Vagina (tissue), 2 donors: ENCODE results near the gene AGMAT.

Source experiments
- CTCF ChIP-seq, 3 experiments: fragments of 450-650 bp in 2 of 3; fragments of 200-600 bp in 1 of 3; sonication (generic) in 1 of 3; IDR thresholded peaks; one replicate each; pipeline ENCODE4 v1.5.1; 2017 to 2019; ENCODE audit warnings: antibody characterized with exemption in 3 of 3, mild to moderate bottlenecking in 2 of 3, moderate library complexity in 2 of 3
- POLR2A ChIP-seq, 2 donors: fragments of 450-650 bp; IDR thresholded peaks; one replicate each; pipeline ENCODE4 v1.6.1; 2017; ENCODE audit warnings: antibody characterized with exemption in 2 of 2, mild to moderate bottlenecking in 2 of 2, moderate library complexity in 2 of 2
- POLR2AphosphoS5 ChIP-seq, 2 donors: sonication (generic); formaldehyde crosslinking; IDR thresholded peaks; one replicate each; pipeline ENCODE4 v1.9.0; 2017; ENCODE audit warnings: antibody characterized with exemption in 2 of 2, mild to moderate bottlenecking in 2 of 2, low read depth in 1 of 2; ENCODE audit not compliant: insufficient read depth in 1 of 2

- TF ChIP-seq CTCF (IDR thresholded peaks at IDR 0.05) (peak in 1 of 3 experiments; percentile 10), POLR2A (IDR thresholded peaks at IDR 0.05) (no peak), POLR2AphosphoS5 (IDR thresholded peaks at IDR 0.05; ENCODE audit: insufficient read depth in 1 of 2, low read depth in 1 of 2) (no peak)
These were observed at the start of gene AGMAT for GRCh38 chr1:15584489-15585363.
